Stimulated activated CD8-positive, alpha-beta memory T cell treated with anti-CD3 and anti-CD28 coated beads, Interleukin-12 subunit alpha, Interleukin-12 subunit beta, amount 100 ng/mL, for 4 hours (primary cell): ENCODE data around the gene REV3L.

ENCODE experiments used
- DNase-seq: peaks from one replicate; pipeline ENCODE4 v3.0.0-alpha.2; 2020; ENCODE audit warnings: low read depth

The REV3L gene

GRCh38 chr6:111423960-111424846, 58.8 kb downstream of the REV3L start:
- no peak for DNase-seq

- DNase-seq: no peak
These were observed 59.9 kb downstream of the REV3L start for GRCh38 chr6:111423055-111423633.

- DNase-seq: no peak
These were observed 63.9 kb downstream of the REV3L start for GRCh38 chr6:111418971-111419693.

GRCh38 chr6:111417946-111418345, 65.1 kb downstream of the REV3L start:
- no peak for DNase-seq

- no peak for DNase-seq
These were observed 65.8 kb downstream of the REV3L start for GRCh38 chr6:111417181-111417585.

- DNase-seq: no peak
These were observed 66.5 kb downstream of the REV3L start for GRCh38 chr6:111416529-111416928.

- DNase-seq: no peak
These were observed 68.6 kb downstream of the REV3L start for GRCh38 chr6:111414373-111414772.

- no peak for DNase-seq
These were observed 70.9 kb downstream of the REV3L start for GRCh38 chr6:111411978-111412566.

GRCh38 chr6:111411046-111411445, 72.0 kb downstream of the REV3L start:
- DNase-seq: no peak

- DNase-seq: no peak
These were observed 72.6 kb downstream of the REV3L start for GRCh38 chr6:111410371-111410770.

- no peak for DNase-seq
These were observed 73.6 kb downstream of the REV3L start for GRCh38 chr6:111409430-111409829.

- no peak for DNase-seq
These were observed 75.3 kb downstream of the REV3L start for GRCh38 chr6:111407686-111408085.

- no peak for DNase-seq
These were observed 76.8 kb downstream of the REV3L start for GRCh38 chr6:111406200-111406721.

GRCh38 chr6:111403388-111403787, 79.6 kb downstream of the REV3L start:
- no peak for DNase-seq

- no peak for DNase-seq
These were observed 83.4 kb downstream of the REV3L start for GRCh38 chr6:111399626-111400025.

GRCh38 chr6:111388681-111389080, 94.3 kb downstream of the REV3L start:
- DNase-seq: no peak

GRCh38 chr6:111382476-111383294, 100.3 kb downstream of the REV3L start:
- no peak for DNase-seq

GRCh38 chr6:111381728-111382127, 101.3 kb downstream of the REV3L start:
- DNase-seq: no peak

GRCh38 chr6:111381123-111381522, 101.9 kb downstream of the REV3L start:
- no peak for DNase-seq

GRCh38 chr6:111379831-111380230, 103.2 kb downstream of the REV3L start:
- no peak for DNase-seq

GRCh38 chr6:111379302-111379701, 103.7 kb downstream of the REV3L start:
- no peak for DNase-seq
